Erythroblast (primary cell): ENCODE measurements around the gene ZNF554.

ENCODE experiments used
- GATA1 ChIP-seq: IDR thresholded peaks from 2 replicates; pipeline ENCODE4 v1.6.1; 2011; ENCODE audit warnings: low read depth, mild to moderate bottlenecking, control low read depth, low read length, moderate library complexity
- POLR2A ChIP-seq: IDR thresholded peaks from 2 replicates; pipeline ENCODE4 v1.6.1; 2011; ENCODE audit warnings: mild to moderate bottlenecking, low read length

- no peak for TF ChIP-seq POLR2A
- TF ChIP-seq GATA1: no peak
Measured at GRCh38 chr19:2774083-2774679, 45.5 kb upstream of the ZNF554 start.
